Measurements from ENCODE around the gene GOLGA3.

The GOLGA3 gene

DNA sequence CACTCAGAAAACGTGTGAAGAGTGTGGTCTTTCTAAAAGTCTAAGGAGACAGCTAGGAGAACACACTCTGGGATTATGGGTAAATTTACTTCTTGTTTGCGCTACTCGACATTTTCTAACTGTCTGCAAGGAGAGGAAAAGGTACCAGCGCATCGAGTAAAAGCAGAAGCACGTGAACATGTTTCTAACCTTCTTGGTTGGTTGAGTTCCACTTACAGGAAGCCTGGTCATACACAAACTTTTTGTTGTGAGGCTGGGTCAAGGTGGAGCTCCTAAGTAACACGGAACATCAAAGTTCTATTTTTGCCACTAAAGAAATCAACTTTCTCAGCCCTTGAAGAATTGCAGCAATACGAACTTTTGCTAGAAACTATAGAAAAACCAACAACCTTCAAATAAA is 87.0 kb downstream of the GOLGA3 start:
- no peak for DNase-seq

DNA sequence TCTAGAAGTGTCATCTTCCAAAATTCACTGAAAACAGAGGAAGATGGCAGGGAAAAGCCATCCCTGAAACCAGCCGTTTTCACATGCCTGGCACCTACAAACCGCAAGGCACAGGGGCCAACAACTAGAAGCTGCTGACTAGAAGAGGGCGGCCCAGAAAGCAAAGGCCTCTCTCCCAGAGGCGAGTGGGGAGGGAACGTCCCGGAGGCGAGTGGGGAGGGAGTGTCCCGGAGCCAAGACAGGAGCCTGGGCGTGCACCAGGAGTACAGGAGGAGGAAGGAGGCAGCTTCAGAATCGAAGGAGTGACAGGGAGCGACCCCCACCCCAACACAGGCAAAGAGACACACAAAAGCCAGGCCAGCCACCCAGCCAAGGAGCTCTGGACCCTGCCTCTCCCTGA is 88.0 kb downstream of the GOLGA3 start:
- no peak for DNase-seq

DNA sequence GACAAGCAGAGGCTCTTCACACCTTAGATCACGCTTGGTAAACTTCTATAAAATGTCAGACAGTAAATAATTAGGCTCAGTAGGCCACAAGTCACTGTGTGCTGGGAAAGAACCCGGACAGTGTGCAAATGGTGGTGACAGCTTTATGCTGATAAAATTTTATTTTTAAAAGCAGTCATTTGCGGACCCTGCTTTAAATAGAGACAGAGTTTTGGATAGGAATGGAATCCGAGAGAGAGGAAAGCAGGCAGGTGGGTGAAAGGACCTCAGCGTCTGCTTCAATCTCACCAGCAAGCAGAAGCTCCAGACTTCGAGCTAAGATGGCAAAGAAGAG is 88.4 kb downstream of the GOLGA3 start:
- DNase-seq: no peak

DNA sequence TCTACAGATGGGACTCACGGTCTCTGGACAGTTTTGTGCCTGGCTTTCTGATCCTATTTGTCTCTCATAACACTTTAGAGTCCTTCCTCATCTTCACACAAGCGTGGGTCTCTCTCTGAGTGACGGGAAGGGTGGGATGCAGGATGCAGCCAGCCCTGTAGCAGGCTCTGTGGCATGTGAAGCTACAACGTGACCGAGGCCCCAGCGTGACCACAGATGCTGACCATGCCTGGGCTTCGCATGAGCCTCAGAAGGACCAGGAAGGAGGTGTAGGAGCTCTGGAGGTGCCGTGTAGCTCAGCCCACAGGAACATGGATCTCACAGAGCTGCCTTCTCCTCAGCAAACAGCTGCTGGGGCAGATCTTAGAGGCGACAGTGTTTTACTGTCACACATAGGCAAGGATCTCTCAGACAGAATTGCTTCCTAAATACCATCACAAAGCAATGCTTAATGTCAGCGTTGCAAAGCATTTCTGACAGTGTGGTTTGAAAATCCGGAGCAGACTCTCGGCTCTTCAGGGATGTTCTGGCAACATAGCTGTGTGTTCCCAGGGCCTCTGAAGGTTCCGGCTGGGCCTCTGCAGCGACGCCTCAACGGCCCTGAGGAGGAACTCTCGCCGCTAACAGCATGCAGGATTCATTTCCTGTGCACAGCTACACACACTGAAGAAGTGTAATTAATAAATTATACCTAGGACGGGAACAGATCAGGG is 88.9 kb downstream of the GOLGA3 start:
- DNase-seq: no peak

DNA sequence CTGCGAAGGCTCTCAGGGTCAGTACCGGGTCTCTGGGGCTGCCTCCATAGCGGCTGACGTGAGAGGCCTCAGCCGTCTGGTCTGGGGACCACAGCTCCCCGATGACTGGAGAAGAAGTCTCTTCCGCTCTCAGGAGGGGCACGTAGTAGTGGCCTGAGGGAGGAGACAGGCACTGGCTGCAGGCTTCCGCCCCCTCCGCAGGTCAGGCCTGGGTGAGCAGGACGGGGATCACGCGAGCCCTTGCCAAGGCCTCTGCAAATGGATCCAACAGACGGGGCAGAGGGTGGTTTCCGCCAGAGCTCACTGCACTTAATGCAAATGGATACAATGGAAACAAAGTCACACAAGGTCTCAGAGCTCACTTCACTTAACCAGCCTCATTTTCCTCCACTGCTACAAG is 91.8 kb downstream of the GOLGA3 start:
- DNase-seq: no peak

DNA sequence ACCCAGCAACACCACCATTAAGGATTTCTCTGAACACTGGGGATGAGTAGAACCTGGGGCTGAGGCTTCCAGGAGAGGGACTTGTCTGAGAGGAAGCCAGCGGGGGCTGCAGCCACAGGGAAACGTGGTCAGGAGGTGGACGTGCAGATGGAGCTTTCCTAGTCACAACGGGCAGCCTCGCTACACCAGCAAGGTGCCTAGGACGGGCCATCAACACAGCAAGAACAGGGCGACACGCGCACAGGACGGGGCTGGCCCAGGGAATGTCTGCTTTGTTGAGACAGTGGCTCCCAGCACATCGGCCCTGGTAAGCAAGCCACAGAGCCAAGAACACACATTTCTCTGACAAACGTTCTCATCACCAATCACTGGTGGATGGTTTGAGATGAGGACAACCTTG is 92.3 kb downstream of the GOLGA3 start:
- DNase-seq: no peak

DNA sequence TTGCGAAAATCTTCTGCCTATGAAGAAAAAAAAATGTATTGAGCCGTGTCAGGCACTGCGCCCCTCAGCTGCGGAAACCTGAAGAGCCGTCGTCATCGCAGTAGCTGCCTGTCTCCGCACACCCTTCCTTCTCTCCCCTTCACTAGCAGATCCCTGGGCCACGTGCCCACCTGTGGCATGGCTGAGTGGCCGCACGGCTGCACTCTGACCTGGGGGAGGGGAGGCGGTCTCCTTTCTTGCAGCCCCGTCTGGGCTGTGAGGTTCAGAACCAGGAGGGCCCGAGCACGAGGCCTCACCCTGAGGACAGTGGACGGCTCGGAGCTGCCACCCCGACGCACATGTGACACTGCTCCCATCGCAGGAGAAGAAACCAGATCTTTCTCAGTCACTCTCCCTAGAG is 93.2 kb downstream of the GOLGA3 start:
- DNase-seq: no peak

DNA sequence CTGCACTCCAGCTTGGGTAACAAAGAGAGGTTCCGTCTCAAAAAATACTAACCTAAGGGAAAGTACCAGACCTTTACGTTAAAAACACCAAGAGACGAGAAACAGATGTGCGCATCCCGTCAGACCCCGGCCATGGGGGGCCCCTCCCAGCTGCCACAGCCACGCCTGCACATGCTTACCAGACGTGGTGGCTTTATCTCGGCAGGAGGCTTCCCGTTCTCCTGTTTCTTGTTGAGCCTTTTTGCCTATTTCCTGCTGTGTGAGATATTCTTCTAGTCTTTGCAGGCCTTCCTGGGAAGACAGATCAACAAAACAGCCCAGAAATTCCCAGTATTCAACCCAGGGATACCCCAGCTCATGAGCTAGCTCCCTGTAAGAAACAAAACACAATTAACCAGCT is 94.5 kb downstream of the GOLGA3 start:
- DNase-seq: no peak

DNA sequence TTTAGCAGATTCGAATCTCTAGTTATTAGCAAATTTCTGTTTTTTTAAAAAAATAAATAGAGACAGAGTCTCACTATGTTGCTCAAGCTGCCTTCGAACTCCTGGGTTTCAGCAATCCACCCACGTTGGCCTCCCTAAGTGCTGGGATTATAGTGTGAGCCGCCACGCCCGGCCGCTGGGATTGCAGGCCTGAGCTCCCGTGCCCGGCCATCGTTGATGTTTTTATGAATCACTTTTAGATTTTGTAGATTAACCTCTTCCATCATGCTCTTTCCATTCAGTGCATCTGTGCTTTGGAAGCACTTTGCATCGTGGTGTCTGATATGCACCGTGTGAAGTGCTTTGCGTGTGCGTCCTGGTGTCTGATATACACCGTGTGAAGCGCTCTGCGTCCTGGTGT is 97.1 kb downstream of the GOLGA3 start:
- no peak for DNase-seq

DNA sequence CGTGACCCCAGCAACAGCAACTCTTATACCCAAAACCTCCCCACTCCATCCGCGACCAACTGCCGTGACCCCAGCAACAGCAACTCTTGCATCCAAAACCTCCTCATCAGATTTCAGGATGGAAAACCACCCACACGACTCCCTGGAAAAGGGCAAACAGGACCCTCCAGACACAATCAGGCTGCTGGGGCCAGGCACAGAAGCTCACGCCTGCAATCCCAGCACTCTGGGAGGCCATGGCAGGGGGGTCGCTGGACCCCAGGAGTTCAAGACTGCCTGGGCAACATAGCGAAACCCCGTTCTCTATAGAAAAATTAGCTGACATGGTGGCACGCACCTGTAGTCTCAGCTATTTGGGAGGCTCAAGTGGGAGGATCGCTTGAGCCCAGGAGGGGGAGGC is 98.3 kb downstream of the GOLGA3 start:
- no peak for DNase-seq

DNA sequence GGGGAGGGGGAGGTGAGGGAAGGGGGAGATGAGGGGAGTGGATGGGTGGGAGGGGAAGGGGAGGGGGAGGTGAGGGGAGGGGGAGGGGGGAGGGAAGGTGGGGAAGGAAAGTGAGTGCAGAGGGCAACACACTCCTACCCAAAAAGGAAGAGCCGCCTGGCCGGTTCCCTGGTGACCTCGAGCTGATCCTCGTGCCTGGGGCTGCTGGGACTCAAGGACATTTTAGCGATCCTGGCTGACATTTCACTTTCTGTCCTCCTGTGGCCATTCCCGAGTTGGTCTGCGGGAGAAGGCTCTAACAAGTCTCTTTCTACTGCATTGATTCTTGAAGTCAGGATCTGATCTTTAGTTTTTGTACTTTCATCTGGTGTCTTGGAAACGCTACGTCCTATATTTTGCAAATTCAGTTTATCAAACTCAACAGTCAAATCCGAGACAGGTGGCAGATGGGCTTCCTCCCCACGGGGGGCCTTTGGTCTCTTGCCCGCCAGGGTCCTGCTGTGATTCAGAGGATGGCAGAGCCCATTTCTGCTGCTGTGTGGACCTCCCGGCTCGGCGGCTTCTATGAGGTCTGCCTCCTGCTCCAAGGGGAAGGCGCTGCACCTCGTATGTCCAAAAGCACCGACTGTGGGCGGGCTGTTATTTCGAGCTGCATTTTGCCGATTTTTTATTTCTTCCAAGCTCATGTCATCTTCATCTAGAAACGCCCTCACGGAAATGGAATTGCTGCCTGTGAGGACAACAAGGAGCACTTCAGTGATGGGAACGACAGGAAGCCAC is 98.9 kb downstream of the GOLGA3 start:
- no peak for DNase-seq

DNA sequence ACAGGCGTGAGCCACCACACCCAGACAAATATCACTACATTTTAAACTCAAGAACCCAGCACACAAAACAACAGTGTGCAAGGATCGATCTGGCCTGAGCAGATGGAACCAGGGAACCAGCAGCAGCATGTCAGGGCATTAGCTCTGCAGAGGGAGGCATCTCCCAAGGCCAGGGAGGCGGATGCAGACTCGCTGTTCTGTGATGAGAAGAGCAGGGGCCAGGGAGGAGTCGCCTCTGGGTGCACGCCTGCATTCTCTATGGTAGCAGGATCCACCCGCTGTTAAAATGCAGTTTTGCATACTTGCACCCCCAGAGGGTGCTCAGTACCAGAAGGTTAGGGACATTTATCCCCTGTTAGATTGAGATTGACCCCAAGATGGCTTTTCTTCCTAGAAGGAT is 100.2 kb downstream of the GOLGA3 start:
- DNase-seq: no peak

DNA sequence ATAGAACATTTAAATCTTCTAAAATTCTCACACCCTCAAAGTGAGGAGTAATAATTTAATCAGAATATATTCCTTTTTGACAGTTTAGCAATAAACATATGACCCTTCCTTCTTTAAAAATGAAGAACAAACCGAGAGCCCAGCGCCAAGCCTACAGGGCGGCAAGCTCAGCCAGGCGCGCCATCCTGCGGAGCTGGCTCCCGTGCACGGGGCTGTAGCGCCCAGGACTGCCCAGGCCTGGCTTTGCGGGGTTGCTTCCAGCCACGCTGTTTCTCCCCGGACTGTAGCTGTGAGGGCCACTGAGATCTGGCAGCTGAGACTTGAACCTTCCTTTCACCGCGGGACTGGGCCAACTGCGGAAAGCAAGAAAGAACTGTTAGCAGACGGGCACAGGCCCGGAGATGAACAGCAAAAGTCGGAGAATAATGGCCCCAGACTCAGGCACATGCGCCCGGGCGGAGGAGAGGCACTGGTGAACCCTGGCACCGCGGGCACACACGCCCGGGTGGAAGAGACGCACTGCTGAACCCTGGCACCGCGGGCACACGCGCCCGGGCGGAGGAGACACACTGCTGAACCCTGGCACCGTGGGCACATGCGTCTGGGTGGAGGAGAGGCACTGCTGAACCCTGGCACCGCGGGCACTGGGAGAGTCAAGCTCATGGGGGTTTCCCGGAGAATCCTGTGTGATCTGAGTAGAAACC is 101.4 kb downstream of the GOLGA3 start:
- no peak for DNase-seq

DNA sequence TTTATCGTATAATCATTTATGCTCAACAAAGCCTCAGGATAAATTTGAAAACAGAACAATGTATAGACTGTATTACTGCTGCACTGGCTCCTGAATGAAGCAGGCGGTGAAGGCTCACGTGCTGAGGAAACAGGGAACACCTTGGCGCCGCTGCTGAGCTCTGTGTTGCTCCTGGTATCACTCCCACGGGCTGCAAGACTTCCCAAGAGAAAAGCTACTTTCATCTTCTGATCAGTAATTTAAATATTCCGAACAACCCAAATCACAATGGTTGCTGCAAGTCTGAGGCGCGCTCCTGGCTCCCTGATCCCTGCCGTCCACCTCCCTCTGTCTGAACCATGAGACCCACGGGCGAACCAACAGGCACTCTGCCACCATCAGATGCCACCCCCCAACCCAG is 102.3 kb downstream of the GOLGA3 start:
- DNase-seq: no peak

DNA sequence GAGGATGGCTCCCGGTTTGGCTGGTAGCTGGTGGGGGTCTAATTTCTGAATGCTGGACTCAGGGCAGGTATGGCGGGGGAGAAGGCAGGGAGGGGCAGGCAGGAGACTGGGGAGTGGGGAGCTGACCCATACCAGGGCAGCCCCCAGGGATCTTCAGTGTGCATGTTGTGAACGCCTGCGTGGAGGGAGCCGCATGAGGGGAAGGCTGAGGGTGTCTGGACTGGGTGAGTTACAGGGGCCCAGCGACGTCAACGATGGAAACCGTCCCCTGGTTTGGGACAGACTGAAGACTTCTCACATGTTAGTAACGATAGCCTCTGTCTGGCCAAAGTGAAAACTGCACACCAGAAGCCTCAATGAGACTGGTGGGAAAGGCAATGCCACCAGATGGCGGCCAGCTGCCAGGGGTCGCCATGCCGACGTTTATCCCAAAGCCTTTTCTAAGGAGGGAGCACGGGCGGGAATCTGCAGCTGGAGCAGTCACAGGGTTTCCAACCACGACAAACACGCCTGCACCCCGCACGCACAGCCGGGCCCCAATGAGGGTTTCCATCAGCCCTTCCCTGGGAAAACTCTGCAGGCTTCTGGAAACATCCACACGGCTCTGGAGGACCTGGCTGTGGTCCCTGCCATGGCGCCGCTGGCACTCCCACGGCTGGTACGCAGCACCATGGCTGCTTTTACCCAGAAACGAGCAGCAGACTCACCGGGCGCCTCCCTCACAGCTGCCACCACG is 104.0 kb downstream of the GOLGA3 start:
- DNase-seq: no peak

DNA sequence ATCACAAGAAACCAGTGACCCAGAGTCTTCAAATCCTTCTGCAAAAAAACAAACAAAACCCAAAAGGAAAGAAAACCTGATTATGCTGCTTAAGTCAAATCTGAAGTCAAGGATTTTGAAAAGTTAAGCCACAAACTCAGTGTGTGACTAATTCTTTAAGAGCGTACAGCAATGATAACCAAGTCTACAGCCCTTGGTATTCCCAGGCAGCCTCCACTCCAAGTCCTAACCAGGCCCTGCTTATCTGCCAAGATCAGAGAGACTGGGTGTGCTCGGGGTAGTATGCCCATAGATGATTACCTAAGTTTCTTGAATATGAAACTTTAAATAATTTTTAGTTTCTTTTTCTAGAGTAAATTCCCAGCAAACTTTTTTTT is 104.9 kb downstream of the GOLGA3 start:
- DNase-seq: no peak

DNA sequence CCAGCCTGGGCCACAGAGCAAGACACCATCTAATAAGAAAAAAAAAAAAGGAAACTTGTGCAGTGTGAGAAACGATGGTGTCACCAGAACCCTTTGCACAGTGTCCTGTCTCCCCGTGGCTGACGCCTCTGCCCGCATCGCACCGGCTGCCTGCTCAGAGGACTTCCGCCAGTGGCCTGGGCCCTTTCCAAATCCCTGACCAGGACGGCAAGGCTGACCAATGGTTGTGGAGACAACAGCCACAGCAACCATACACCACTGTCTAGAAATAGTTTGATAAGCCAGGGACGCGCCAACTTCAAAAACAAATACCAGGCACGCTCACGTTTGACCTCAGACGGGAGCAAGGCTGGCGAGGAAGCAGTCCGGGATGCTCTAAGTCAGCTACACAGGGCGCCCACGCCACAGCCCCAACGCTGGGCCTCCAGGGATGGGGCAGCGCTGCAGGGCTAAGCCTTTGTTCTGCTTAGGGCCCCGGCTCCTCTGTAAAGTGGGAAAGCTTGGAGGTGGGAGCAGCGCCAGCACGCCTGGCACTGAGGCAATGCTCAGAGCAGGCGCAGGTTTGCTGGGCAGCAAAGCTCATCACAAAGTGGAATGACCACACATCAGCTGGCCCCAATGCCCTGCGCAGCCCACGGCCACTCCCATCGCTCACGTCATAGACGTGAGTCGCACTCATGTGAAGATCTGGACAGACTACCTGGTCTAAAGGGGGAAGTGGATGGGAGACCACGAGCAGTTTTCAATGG is 105.5 kb downstream of the GOLGA3 start:
- no peak for DNase-seq

DNA sequence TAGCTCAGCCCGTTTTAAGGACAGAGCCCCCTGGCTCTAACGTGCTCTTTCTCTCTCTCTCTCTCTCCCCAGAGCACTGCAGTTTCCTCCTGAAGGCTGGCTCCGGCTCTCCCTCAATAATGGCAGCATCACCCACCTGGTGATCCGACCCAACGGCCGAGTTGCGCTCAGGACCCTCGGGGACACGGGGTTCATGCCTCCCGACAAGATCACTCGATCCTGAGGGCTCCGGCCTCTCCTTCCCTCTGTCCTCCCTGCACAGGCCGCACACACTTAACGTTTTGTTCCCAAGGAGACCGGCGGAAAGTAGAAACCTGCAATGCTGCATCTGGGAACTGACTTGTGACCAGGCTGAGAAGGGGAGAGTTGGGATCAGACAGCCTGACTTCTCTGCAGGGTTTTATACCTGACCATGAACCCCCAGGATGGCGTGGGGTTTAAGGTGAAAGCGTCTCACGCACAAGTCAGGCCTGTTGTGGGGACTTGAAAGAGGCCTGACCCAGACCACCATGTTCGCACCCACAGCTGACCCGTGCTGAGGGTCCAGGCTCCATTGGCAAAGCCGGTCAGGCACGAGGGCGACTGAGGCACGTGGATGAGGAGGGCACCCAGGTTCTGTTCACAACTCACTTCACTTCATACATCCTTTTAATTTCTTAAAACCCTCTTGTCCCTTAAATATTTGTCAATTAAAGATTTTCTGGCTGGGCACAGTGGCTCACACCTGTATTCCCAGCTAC is 107.9 kb downstream of the GOLGA3 start:
- no peak for DNase-seq

DNA sequence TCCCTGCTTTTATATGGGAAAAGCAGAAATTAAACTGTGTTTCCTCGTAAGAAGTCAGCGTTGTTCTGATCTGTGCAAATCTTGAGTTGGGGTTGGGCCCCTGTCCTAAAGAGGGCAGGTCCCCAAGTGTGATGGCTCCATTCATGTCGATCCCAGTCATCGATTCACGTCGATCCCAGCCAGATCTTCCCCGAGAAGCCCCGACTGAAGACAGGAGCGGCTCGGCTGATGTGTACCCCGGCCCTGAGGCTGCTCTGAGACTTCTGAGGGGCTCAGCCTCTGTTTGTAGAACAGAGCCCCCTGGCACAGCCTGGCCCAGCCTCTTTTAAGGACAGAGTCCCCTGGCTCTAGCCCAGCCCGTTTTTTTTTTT is 108.7 kb downstream of the GOLGA3 start:
- DNase-seq: no peak

DNA sequence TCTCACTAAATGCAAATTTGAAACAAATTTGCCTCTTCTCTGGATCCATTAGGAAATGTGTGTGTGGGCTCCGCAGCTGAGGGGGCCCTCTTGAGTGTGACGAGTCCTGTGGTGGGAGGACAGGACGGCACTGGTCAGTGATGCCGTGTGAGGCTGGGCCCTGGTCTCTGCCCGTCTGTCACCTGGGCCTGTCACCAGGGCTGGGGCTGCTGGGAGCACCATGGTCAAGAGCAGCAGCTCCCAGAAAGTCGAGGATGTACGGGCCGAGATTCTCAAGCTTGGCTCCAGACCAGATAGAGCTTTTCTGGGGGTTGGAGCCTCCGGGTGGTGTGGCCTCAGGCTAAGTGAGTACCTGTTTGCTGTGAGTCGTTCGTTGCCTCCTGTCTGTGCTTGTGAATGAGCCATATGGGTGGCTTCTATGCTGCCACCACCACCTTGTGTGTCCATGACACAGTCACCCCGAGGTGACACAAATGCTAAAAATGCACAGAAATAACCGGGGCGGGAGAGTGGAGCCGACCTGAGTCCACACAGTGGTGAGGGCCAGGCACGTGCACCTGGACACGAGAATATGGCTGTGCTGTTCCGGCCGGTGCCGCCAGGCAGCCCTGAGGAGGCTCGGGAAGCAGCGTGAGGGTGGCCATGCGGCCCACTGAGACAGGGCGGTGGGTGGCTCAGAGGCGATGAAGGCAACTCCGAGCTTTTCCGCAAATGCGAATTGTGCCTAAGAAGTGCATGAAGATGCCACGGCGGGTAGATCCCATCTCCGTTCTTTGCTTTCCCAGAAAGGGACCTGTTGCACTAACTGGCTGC is 109.3 kb downstream of the GOLGA3 start:
- DNase-seq: no peak
